BE2C (cell line): Measurements from ENCODE around the gene IQGAP3.

Source experiments
- DNase-seq: peaks from one replicate; pipeline ENCODE4 v3.0.0-alpha.2; 2020
- H3K27me3 ChIP-seq: fragments of 250-450 bp; sonication (Bioruptor Pico); 2 replicates; pipeline ENCODE4 v1.5.1; 2020; ENCODE audit warnings: mild to moderate bottlenecking
- H3K36me3 ChIP-seq: fragments of 250-450 bp; sonication (Bioruptor Pico); 2 replicates; pipeline ENCODE4 v1.5.1; 2020; ENCODE audit warnings: mild to moderate bottlenecking
- H3K4me1 ChIP-seq: fragments of 250-450 bp; sonication (Bioruptor Pico); 2 replicates; pipeline ENCODE4 v1.5.1; 2020
- H3K4me3 ChIP-seq: 2 replicates; pipeline ENCODE4 v1.5.1; 2011; ENCODE audit warnings: low read depth, low read length
- H3K9me3 ChIP-seq: fragments of 250-450 bp; sonication (Bioruptor Pico); 2 replicates; pipeline ENCODE4 v1.5.1; 2020
- TF ChIP-seq, protein P1 (sequence below): IDR thresholded peaks from 2 replicates; pipeline ENCODE4 v1.5.1; 2012; ENCODE audit warnings: mild to moderate bottlenecking, low read depth, low read length

The IQGAP3 gene

DNA sequence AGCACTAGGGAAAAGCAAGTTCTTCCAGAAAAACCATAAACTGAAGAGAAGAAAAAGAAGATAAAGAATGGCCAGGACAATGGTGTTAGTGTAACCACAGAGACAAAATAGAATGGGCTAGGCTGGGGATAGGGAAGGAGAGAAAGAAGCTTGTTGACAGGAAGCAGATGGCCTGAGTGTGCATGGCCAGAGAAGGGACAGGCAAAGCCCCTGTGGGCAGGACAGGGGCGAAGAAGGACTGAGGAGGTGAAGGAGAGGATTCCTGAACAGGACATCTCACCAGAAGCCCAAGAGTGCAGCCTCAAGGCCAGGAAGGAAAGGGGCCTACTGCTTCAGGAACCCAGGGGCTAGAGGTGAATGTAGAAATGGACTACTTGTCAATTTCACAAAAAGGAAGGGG, 29.3 kb downstream of the IQGAP3 start:
- H3K4me3 ChIP-seq, result no peak overlapping the region
- H3K36me3 ChIP-seq, result peaks cover 11% of the 10 kb centered on the region
- no peaks in the 10 kb centered on the region for H3K4me1 ChIP-seq
- no peak for DNase-seq
- TF ChIP-seq, protein P1, sequence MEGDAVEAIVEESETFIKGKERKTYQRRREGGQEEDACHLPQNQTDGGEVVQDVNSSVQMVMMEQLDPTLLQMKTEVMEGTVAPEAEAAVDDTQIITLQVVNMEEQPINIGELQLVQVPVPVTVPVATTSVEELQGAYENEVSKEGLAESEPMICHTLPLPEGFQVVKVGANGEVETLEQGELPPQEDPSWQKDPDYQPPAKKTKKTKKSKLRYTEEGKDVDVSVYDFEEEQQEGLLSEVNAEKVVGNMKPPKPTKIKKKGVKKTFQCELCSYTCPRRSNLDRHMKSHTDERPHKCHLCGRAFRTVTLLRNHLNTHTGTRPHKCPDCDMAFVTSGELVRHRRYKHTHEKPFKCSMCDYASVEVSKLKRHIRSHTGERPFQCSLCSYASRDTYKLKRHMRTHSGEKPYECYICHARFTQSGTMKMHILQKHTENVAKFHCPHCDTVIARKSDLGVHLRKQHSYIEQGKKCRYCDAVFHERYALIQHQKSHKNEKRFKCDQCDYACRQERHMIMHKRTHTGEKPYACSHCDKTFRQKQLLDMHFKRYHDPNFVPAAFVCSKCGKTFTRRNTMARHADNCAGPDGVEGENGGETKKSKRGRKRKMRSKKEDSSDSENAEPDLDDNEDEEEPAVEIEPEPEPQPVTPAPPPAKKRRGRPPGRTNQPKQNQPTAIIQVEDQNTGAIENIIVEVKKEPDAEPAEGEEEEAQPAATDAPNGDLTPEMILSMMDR, result no peak
- no peaks in the 10 kb centered on the region for H3K9me3 ChIP-seq
- H3K27me3 ChIP-seq, result no peaks in the 10 kb centered on the region

DNA sequence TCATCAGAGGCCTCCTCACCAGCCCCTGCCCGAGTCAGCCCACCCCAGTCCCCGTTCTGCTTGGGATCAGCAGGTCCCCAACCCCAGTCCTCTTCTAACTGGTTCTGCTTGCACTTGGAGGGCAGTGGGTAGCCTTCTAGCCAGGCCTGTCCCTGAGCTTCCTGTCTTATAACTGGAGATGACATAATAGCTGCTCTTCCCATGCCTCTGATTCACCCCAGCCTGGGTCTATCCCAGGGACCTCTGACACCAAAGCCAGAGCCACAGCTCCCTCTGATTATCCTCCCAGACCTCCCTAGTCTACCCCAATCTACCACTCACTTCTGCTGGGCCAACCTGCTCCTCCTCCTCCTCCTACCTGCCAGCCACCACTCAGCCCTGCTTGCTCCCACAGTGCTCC, 31.4 kb downstream of the IQGAP3 start:
- H3K36me3 ChIP-seq, result peaks cover 11% of the 10 kb centered on the region
- TF ChIP-seq, protein P1, result no peak
- H3K4me3 ChIP-seq, result no peak overlapping the region
- no peak for DNase-seq
- no peaks in the 10 kb centered on the region for H3K4me1 ChIP-seq
- no peaks in the 10 kb centered on the region for H3K9me3 ChIP-seq
- H3K27me3 ChIP-seq, result no peaks in the 10 kb centered on the region

DNA sequence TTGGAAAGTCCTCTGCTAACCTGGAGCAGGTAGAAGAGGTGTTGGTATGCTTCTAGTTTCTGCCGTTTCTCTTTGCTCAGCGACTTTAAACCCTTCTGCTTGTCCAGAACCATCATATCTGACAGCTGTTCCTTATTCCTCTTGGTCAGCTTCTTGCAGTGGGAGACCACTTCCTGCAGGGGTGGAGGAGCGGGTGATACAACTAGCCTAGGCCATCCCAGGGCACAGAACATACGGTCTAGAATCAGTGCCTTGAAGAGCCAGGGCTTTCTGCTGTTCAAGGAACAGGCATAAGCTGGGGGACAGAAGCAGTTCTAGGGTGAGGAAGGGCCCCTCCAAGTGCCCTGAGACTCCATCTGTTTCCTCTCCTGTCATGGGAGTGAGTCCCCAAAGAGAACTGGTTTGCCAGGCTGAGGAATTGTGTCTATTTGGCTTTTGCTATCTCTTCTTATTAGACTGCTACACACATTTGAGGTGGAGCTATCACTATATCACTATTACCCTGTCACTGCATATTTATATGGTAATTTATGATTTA, 32.5 kb downstream of the IQGAP3 start:
- Histone ChIP-seq H3K27me3 (no peaks in the 10 kb centered on the region), H3K9me3 (no peaks in the 10 kb centered on the region), H3K4me1 (no peaks in the 10 kb centered on the region), H3K36me3 (peaks cover 11% of the 10 kb centered on the region), H3K4me3 (no peak overlapping the region)
- no peak for DNase-seq
- TF ChIP-seq, protein P1, result no peak

DNA sequence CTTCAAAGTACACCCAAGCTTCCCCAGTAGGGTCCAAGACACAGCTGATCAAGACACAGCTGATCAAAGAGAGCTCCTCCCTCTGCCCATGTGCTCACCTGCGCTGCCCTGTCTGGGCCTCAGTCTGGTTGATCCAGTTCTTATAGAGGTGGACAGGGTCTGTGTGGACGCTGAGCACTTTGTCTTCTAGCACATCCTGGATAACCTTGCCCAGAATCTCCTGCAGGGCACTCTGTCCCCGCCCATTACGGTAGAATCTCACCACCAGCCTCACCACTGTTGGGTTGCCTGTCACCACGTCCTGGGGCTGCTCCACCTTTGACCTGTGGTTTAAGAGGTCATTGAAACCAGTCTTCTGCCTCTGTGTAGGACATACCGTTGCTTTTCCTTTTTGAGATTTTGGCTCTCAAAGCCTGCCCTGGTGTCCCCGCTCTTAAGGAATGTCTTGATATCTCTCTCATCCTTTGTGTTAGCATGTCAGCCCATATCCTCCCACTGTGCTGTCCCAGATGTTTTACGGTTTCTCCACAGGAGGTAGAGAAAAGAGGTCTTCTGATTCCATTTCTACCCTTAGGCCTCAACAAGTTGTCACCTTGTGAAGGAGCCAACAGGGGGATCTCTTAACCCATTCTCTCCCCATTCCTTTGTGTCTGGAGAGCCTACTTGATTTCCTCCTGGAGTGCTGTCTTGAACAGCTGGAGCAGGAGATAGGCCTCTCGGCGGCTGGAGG, 33.5 kb downstream of the IQGAP3 start:
- peaks cover 11% of the 10 kb centered on the region for H3K36me3 ChIP-seq
- no peaks in the 10 kb centered on the region for H3K4me1 ChIP-seq
- no peak overlapping the region for H3K4me3 ChIP-seq
- TF ChIP-seq, protein P1, result no peak
- H3K27me3 ChIP-seq, result no peaks in the 10 kb centered on the region
- no peaks in the 10 kb centered on the region for H3K9me3 ChIP-seq
- no peak for DNase-seq

DNA sequence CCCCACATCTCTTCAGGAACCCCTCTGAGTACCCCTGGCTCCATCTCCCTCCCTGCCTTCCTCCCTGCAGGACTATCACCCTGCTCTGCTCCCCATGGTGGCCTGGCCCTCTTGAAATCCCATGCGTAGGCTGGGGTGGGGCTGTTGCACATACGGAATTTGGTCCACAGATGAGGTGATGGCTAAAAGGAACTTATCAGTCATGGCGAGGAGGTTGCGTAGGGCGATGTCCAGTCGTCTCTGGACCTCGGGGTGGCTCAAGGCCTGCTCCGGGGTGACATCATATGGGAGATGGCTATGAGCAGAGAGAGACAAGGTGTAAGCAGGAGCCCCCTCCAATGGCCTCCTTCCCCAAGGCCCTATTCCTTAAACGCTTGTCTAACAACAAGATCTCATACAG, 35.3 kb downstream of the IQGAP3 start:
- peaks cover 11% of the 10 kb centered on the region for H3K36me3 ChIP-seq
- no peaks in the 10 kb centered on the region for H3K4me1 ChIP-seq
- H3K9me3 ChIP-seq, result no peaks in the 10 kb centered on the region
- TF ChIP-seq, protein P1, result no peak
- H3K27me3 ChIP-seq, result no peaks in the 10 kb centered on the region
- H3K4me3 ChIP-seq, result no peak overlapping the region
- DNase-seq, result no peak

DNA sequence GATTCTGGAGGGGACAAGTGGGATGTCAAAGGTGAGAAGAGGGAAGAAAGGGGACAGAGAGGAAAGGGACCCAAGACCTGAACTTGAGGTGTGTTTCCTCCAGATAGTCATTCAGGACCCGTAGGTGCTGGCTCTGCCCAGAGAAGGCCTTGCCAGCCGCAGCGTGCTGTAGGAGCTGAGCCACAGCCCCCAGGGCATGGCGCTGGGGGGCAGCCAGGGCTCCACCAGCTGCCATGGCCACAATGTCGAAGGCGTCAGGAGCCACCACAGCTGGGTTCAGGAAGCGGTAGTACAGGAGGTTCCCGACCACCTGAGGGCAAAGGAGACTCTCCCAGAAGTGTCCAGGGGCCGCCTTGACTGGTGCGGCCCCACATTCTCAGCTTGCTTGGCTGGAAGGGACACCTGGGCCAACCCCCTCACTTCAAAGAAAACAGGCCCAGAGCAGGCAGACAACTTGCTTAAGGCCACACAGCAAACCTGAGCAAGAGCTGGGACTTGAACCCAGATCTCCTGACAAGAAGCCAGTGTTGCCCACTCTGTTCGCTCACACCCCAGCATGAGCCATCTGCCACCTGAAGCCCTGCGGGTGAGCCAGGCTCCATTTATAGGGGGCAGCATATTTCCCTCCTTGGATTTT, 37.8 kb downstream of the IQGAP3 start:
- no peak overlapping the region for H3K4me3 ChIP-seq
- H3K4me1 ChIP-seq, result no peaks in the 10 kb centered on the region
- H3K36me3 ChIP-seq, result peaks cover 14% of the 10 kb centered on the region
- no peaks in the 10 kb centered on the region for H3K9me3 ChIP-seq
- no peak for DNase-seq
- no peaks in the 10 kb centered on the region for H3K27me3 ChIP-seq
- TF ChIP-seq, protein P1, result no peak
